Activated T-helper 17 cell treated with anti-CD3 and anti-CD28 coated beads, Interleukin-2, amount 50 U/mL, for 72 hours (primary cell): ENCODE measurements around the gene CDH23. TPM values are rescaled to one million over a fixed set of nuclear protein-coding genes. Genes with fewer than 3 reads are reported as not detected.

ENCODE experiments used
- ATAC-seq: fragments of 150-1000 bp; cut with Tn5 transposase; replicated peaks from 2 replicates; pipeline ENCODE4 v1.10.0; 2021; ENCODE audit warnings: mild to moderate bottlenecking, moderate library complexity
- H3K27ac Mint-ChIP-seq: one replicate; pipeline ENCODE4 v1.8.0; 2022; ENCODE audit warnings: mixed read lengths
- H3K27me3 Mint-ChIP-seq: one replicate; pipeline ENCODE4 v1.8.0; 2022; ENCODE audit warnings: mixed read lengths
- H3K36me3 Mint-ChIP-seq: one replicate; pipeline ENCODE4 v1.8.0; 2022; ENCODE audit warnings: low read depth, mild to moderate bottlenecking, mixed read lengths
- H3K4me1 Mint-ChIP-seq: one replicate; pipeline ENCODE4 v1.8.0; 2022; ENCODE audit warnings: mixed read lengths
- H3K4me3 Mint-ChIP-seq: one replicate; pipeline ENCODE4 v1.8.0; 2022; ENCODE audit warnings: mild to moderate bottlenecking, mixed read lengths
- H3K9me3 Mint-ChIP-seq: one replicate; pipeline ENCODE4 v1.8.0; 2022; ENCODE audit warnings: mixed read lengths
- total RNA-seq, 2 donors: library from RNA; stranded (reverse); gene quantifications; one replicate each; pipeline ENCODE4 v1.2.3, GENCODE V29; 2022

The CDH23 gene
- total RNA-seq, 2 donors from 2014 or later: 0.09 to 16.2 TPM

DNA sequence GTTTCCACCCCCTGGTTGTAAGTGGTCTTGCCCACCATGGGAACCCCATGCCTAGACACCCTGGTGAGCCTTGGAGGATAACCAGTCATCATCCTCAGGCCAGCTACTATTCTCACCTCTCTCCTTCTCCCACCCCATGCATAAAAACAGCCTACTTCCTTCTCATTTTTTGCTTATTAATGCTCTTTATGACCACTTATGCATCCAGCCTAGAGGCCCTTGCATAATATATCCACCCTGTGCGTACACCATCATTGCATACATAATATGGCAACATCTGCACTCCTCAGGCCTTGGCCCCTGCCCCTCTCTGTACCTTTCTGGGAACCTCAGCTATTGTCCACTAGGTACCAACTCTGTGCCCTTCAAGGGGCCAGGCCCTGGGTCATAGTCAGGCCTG is 91.0 kb downstream of the CDH23 start:
- Mint-ChIP-seq H3K27me3 (no peaks in the 10 kb centered on the region), H3K27ac (no peak overlapping the region), H3K4me1 (no peaks in the 10 kb centered on the region), H3K4me3 (no peak overlapping the region), H3K9me3 (peaks cover 9% of the 10 kb centered on the region), H3K36me3 (no peaks in the 10 kb centered on the region)
- no peak for ATAC-seq

DNA sequence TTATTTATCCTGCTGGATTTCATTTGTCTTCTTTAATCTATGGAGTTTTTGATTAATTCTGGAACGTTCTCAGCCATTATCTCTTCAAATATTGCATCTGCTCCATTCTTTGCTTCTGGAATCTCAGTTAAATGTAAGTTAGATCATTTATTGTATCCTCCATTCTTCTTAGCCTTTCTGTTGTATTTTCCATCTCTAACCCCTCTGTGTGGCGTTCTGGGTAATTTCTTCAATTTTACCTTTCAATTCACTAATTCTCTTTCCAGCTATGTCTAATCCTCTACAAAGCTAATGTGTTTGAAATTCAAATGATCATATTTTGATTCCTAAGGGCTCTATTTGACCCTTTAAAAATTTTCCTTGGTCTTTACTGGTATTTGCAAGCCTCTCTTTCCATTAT is 92.4 kb downstream of the CDH23 start:
- no peaks in the 10 kb centered on the region for H3K27me3 Mint-ChIP-seq
- peaks cover 9% of the 10 kb centered on the region for H3K9me3 Mint-ChIP-seq
- ATAC-seq: no peak
- no peak overlapping the region for H3K27ac Mint-ChIP-seq
- no peaks in the 10 kb centered on the region for H3K36me3 Mint-ChIP-seq
- H3K4me1 Mint-ChIP-seq: peaks cover 7% of the 10 kb centered on the region
- no peak overlapping the region for H3K4me3 Mint-ChIP-seq

DNA sequence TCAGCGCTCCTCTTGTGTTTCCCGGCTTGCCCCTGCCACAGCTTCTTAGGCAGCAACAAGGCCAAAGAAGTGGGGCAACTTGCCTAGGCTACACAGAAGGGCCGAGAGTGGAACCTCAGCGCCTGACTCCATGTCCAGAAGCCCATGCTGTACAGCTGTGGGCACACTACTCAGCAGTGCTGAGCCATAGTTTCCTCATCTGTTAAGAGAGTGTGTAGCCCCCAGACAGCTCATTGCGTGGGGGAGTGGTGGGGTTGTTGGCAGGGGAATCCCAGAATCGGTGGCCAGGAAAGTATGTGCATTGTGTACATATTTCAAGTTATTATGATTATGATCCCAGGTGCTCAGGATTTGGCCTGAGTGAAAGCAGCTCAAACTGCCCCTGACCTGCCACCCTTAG is 96.2 kb downstream of the CDH23 start:
- peak; percentile 78 for ATAC-seq
- Mint-ChIP-seq H3K4me1 (peaks cover 7% of the 10 kb centered on the region), H3K27ac (no peak overlapping the region), H3K36me3 (no peaks in the 10 kb centered on the region), H3K4me3 (no peak overlapping the region), H3K27me3 (peaks cover 3% of the 10 kb centered on the region), H3K9me3 (peaks cover 9% of the 10 kb centered on the region)

DNA sequence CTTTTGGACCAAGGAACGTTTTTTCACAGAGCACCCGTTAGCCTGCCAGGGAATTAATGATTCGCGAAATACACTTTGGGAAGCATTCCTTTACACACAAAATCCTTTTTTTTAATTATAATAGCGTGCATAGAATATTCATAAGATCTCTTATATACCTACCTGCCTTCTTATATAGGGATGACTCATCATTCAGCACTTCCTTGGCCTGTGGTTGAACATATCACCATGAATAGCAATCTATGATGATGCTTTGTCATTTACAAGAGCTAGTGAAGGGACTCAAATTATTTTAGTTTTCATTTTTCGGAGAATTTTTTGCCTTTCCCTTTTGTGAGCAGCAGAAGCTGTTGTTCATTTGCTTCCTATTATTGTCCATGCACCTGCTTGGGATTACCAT is 97.0 kb downstream of the CDH23 start:
- ATAC-seq: peak; percentile 79
- H3K4me1 Mint-ChIP-seq: peaks cover 7% of the 10 kb centered on the region
- peaks cover 4% of the 10 kb centered on the region for H3K27me3 Mint-ChIP-seq
- no peak overlapping the region for H3K4me3 Mint-ChIP-seq
- H3K36me3 Mint-ChIP-seq: no peaks in the 10 kb centered on the region
- no peak overlapping the region for H3K27ac Mint-ChIP-seq
- peaks cover 6% of the 10 kb centered on the region for H3K9me3 Mint-ChIP-seq

DNA sequence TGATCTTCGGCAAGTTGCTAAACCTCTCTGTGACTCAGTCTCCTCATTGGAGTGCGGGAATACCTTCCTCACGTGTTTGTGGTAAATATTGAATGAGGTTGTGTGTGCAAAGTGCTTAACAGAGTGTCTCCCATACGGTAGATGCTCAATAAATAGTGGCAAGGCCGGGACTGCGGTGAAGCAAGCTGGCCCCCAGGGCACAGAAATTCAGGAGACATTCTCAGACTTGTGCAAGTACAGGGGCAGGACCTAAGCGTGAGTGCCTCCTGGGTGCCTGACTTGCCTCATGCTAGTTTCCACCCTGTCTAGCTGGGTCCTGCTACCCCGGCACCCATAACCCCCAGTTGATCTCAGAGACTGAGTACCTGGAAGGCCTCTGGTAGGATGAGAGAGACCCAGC is 97.8 kb downstream of the CDH23 start:
- no peak overlapping the region for H3K27ac Mint-ChIP-seq
- no peaks in the 10 kb centered on the region for H3K9me3 Mint-ChIP-seq
- H3K4me1 Mint-ChIP-seq: peaks cover 7% of the 10 kb centered on the region
- no peaks in the 10 kb centered on the region for H3K36me3 Mint-ChIP-seq
- peaks cover 8% of the 10 kb centered on the region for H3K27me3 Mint-ChIP-seq
- no peak overlapping the region for H3K4me3 Mint-ChIP-seq
- ATAC-seq: no peak

DNA sequence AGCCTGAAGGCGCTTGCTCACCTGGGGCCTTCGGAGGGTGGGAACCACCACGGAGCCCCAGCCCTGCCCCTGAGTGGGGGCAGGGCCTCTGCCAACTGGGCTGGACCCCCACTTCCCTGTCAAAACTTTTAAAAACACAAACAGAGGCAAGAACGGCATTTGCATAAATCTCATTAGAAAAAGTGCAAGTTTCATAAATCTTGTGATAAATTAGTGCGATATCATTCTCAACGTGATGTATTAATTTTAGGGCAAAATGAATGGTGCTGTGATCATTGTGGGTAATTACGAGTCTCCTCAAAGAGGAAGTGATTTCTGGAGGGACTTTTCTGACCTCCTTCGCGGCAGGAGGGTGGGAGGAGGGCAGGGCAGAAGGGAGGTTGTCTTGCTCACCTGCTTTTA is 98.3 kb downstream of the CDH23 start:
- H3K4me1 Mint-ChIP-seq: peaks cover 7% of the 10 kb centered on the region
- no peak overlapping the region for H3K27ac Mint-ChIP-seq
- H3K9me3 Mint-ChIP-seq: no peaks in the 10 kb centered on the region
- peak; percentile 60 for ATAC-seq
- H3K4me3 Mint-ChIP-seq: no peak overlapping the region
- H3K36me3 Mint-ChIP-seq: no peaks in the 10 kb centered on the region
- H3K27me3 Mint-ChIP-seq: peaks cover 8% of the 10 kb centered on the region

DNA sequence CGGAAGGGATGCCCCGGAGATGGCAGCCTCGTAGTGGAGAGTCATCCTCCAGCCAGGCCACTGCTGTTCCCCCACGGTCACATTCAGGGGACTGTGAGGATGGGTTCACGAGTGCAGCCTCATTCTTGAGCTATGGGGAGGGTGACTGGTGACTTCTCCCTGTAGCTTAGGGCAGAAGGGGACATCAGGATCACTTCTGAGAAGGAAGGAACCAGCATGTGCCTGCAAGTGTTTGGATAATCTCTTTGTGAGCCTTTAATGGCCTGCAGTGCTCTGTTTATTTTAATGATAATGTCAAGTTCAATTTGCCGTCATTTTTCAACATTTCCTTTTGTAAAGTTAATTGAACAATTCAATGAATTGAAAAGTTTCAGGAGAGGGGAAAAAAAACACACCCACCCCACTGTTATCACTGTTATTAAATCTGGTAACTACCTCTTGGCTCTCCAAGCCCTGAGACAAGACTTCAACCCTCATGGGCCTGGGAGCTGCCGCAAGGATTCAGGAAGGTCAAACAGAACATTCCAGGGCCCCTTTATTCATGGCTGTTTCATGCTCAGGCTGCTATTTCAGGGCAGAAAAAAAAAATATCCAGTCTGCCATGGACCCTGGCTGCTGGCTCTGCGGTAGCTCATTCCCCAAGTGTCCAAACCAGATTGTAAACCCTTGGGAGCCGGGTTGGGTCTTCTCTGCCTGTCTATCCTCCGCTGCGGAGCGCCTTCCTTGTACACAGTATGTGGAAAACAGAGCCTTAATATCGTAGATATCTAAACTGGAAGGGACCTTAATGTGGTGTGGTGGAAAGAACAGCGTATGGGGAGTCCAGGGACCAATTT is 100.4 kb downstream of the CDH23 start:
- Mint-ChIP-seq H3K9me3 (no peaks in the 10 kb centered on the region), H3K4me3 (no peak overlapping the region), H3K27me3 (peaks cover 8% of the 10 kb centered on the region), H3K4me1 (peaks cover 7% of the 10 kb centered on the region), H3K36me3 (no peaks in the 10 kb centered on the region), H3K27ac (no peak overlapping the region)
- no peak for ATAC-seq

DNA sequence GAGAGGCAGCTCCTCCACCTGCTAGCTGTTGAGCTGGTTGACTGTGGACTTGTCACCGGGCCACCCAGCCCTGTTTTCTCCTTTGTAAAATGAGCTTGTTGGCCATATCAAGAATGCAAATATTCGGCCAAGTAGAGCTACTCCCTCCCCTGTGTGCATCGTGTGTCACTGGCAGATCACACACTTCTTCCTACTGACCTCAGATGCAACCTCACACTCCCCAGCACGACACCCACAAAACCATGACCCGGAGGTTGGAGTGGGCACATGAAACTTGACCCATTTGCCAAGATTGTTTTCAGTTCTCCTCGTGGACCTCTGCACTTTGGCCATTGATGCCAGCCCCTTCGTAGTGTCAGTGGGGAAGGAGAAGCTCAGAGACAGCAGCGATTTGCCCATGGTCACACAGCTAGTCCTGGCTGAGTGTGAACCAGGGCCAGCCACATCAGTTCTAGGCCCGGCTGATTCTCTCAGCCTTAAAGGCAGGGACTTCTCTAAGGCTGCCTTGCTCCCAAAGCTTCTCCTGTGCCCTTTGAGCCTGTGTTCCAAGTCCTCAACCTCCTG is 101.1 kb downstream of the CDH23 start:
- Mint-ChIP-seq H3K4me3 (no peak overlapping the region), H3K27ac (no peak overlapping the region), H3K36me3 (no peaks in the 10 kb centered on the region), H3K27me3 (peaks cover 8% of the 10 kb centered on the region), H3K4me1 (peaks cover 7% of the 10 kb centered on the region), H3K9me3 (no peaks in the 10 kb centered on the region)
- no peak for ATAC-seq

DNA sequence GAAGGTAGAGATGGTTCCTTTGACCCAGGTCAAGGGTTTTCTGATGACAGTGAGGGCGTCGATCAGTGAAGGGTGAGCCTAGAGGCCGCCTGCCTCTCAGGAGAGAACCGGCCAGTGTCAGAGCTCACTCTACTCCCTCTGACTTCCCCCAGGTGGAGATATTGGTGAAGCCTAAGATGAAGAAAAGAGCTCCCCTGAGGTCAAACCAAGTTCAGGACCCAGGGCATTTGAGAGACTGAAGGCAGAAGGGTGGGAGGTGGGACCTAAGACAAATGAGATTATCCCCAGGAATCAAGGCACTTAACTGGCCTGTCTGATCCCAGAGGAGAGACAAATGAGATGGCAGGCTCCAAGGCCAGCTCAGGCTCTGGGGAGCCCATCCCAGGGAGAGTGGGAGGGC is 104.7 kb downstream of the CDH23 start:
- Mint-ChIP-seq H3K27me3 (peaks cover 14% of the 10 kb centered on the region), H3K27ac (no peak overlapping the region), H3K9me3 (no peaks in the 10 kb centered on the region), H3K36me3 (no peaks in the 10 kb centered on the region), H3K4me3 (no peak overlapping the region), H3K4me1 (no peaks in the 10 kb centered on the region)
- no peak for ATAC-seq

DNA sequence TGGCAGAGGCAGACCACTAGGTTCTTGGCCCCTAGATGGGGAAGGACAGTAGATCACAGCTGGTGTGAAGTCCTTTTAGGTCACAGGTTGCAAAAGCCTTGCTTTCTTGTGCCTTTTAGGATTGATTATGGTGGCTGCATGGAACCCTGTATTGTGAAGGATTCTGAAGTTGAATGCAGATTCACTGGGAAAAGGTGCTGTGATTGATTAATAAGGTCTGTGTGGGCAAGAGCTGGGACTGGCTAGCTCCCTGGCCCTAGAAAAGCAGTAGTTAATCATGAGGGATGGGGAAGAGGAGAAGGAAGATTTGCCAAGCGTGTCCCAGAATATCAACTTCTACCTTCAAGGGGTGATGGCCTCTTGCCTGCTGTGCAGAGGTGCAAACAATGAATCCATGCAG is 105.5 kb downstream of the CDH23 start:
- no peak overlapping the region for H3K27ac Mint-ChIP-seq
- no peak overlapping the region for H3K4me3 Mint-ChIP-seq
- H3K36me3 Mint-ChIP-seq: no peaks in the 10 kb centered on the region
- H3K9me3 Mint-ChIP-seq: no peaks in the 10 kb centered on the region
- ATAC-seq: no peak
- no peaks in the 10 kb centered on the region for H3K4me1 Mint-ChIP-seq
- peaks cover 14% of the 10 kb centered on the region for H3K27me3 Mint-ChIP-seq

DNA sequence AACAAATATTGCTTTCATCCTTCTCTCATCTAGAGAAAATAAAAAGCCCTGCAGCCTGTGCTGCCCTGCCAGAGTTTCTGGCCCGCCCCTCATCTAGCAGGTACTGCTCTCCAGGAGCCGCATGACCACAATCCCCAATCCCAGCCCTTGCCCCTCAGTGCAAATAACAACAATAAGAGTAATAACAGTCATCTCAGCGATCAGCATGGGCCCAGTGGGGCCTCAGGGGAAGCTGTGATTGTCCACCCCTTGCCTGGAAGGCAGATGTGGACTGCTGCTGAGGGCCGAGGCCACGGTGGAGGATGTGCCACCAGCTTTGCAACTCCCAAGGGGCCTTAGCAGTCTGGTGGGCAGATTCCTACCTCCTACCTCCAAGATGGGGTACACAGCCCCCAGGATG is 106.1 kb downstream of the CDH23 start:
- ATAC-seq: no peak
- H3K4me3 Mint-ChIP-seq: no peak overlapping the region
- no peaks in the 10 kb centered on the region for H3K9me3 Mint-ChIP-seq
- no peaks in the 10 kb centered on the region for H3K4me1 Mint-ChIP-seq
- H3K27me3 Mint-ChIP-seq: peaks cover 12% of the 10 kb centered on the region
- no peaks in the 10 kb centered on the region for H3K36me3 Mint-ChIP-seq
- no peak overlapping the region for H3K27ac Mint-ChIP-seq

DNA sequence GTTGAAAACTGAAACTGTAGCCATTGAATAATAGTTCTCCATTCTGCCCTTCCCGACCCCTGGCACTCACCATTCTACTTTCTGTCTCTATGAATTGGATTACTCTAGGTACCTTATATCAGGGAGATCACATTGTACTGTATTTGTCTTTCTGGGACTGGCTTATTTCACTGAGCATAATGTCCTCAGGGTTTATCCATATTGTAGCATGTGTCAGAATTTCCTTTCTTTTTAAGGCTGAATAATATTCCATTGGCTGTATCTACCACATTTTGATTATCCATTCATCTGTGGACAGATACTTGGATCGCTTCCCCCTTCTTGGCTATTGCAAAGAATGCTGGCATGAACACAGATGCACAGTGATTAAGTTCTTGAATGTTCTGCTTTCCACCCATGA is 107.4 kb downstream of the CDH23 start:
- Mint-ChIP-seq H3K4me3 (no peak overlapping the region), H3K27ac (no peak overlapping the region)
- ATAC-seq: no peak

DNA sequence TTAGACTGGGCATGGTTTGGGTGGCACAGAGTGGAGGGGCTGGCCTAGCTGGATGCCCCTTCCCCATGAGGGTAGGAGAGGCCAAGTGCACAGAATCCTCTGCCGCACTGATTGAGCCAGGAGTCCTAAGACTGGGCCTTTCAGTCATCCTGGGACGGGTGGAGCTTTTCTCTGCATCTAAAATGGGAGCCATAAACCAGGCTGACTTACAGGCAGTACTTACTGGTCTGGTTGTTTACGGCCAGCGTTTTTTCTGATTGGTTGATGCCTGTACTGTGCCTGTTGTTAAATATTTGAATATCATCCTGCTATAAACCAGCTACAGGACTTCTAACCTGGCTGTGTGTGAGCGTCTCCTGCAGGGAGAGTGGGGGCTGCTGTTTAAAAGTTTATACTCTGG is 107.8 kb downstream of the CDH23 start:
- Mint-ChIP-seq H3K4me3 (no peak overlapping the region), H3K9me3 (no peaks in the 10 kb centered on the region), H3K27ac (no peak overlapping the region), H3K4me1 (no peaks in the 10 kb centered on the region), H3K36me3 (no peaks in the 10 kb centered on the region), H3K27me3 (peaks cover 6% of the 10 kb centered on the region)
- no peak for ATAC-seq

More for the DNA sequence above, 107.4 kb downstream of the CDH23 start:
- Mint-ChIP-seq H3K9me3 (no peaks in the 10 kb centered on the region), H3K4me1 (no peaks in the 10 kb centered on the region), H3K36me3 (no peaks in the 10 kb centered on the region), H3K27me3 (peaks cover 6% of the 10 kb centered on the region)

DNA sequence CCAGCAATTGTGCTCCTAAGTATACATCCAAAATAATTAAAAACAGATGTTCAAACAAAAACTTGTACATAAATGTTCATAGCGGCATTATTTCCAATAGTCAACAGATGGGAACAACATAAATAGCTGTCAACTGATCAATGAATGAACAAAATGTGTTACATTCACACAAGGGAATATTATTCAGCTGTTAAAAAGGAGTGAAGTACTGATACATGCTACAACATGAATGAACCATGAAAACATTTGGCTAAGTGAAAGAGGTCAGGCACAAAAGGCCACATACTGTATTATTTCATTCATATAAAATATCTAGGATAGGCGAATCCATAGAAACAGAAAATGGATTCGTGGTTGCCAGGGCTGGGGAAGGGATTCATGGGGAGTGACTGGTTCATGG is 109.1 kb downstream of the CDH23 start:
- ATAC-seq: no peak
- Mint-ChIP-seq H3K4me1 (no peaks in the 10 kb centered on the region), H3K4me3 (no peak overlapping the region), H3K9me3 (no peaks in the 10 kb centered on the region), H3K27ac (no peak overlapping the region), H3K36me3 (no peaks in the 10 kb centered on the region), H3K27me3 (peaks cover 6% of the 10 kb centered on the region)

DNA sequence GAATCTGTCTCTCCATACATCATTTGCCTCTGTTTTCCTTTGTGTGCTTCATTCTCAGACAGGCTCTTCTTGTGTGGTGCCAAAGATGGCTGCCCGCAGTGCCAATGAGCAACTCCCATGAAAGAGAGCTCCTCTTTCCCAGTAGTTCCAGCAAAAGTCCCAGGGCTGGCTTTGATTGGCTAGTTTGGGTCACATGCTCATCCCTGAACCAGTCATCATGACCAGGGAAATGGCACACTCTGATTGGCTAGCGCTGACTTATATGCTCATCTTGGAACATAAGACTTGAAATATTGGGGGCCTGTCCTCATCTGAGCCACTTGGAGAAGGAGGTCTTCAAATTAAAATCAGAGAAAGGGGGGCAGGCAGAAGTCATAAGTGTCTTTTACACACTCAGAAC is 112.7 kb downstream of the CDH23 start:
- no peak for ATAC-seq
- no peak overlapping the region for H3K4me3 Mint-ChIP-seq
- peaks cover 6% of the 10 kb centered on the region for H3K27me3 Mint-ChIP-seq
- H3K36me3 Mint-ChIP-seq: no peaks in the 10 kb centered on the region
- H3K27ac Mint-ChIP-seq: no peak overlapping the region
- no peaks in the 10 kb centered on the region for H3K9me3 Mint-ChIP-seq
- no peaks in the 10 kb centered on the region for H3K4me1 Mint-ChIP-seq
